Measurements from ENCODE around the gene TNKS1BP1.

DNA sequence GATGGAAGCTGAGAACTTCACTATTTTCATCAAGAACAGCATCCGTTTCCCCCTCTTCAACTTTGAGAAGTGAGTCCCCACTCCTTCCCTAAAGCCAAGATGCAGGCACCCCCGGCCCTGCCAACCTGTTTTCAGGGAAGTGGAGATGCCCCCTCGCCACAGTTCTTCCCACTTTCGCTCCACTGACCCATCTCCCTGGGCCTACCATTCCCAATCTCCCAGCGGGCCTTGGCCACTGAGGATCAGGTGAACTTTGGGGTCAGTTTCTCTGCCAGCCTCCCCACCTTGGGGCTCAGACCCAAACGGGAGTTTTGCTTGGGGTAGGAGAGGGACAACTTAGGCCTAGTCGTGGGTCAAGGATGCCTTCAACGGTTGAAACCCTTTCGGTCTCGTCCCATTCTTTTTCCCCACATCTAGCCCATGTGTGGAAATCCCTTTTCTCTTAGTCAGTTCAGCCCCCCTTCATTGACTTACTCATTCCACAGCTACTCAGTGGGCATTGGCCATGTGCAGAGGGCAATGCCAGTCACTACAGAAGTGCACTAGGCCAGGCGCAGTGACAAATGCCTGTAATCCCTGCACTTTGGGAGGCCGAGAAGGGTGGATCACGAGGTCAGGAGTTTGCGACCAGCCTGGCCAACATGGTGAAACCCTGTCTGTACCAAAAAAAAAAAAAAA is 24.0 kb upstream of the TNKS1BP1 start:
- TF ChIP-seq ZFX (IDR thresholded peaks at IDR 0.05; ENCODE audit: borderline replicate concordance) (no peak), CTCF (IDR thresholded peaks at IDR 0.05) (no peak)
